ENCODE data around the gene ADAR. TPM values are rescaled to one million over a fixed set of nuclear protein-coding genes. Genes with fewer than 3 reads are reported as not detected.

The ADAR gene
- total RNA-seq, 1 experiment from 2014 or later: 221 TPM

- TF ChIP-seq FOXK1 (CRISPR knock-in tag; IDR thresholded peaks at IDR 0.05): peak; percentile 95
- TF ChIP-seq SP1 (CRISPR knock-in tag; conservative IDR thresholded peaks at IDR 0.05): peak; percentile 93
- peak; percentile 78; the same call in 1 of the 2 replicates for TF ChIP-seq NR2C2 (CRISPR knock-in tag; IDR thresholded peaks at IDR 0.05)
- no peak for TF ChIP-seq ATF3 (CRISPR knock-in tag; conservative IDR thresholded peaks at IDR 0.05)
These were observed 40.4 kb downstream of the ADAR start, which contains the start of gene CHRNB2 (continued) for GRCh38 chr1:154567386-154568156.

- ChIA-PET CTCF (no interaction called here), POLR2A (interaction anchor here (2.3 kb wide), 1 partner anchor 20 kb away, joined by 5 read pairs; no protein-coding TSS in a partner anchor)
- TF ChIP-seq PRRX2 (CRISPR knock-in tag; IDR thresholded peaks at IDR 0.05): no peak
- TF ChIP-seq FOXK1 (CRISPR knock-in tag; IDR thresholded peaks at IDR 0.05): no peak
- no peak for TF ChIP-seq ZMAT4 (CRISPR knock-in tag; IDR thresholded peaks at IDR 0.05)
- TF ChIP-seq SOX15 (CRISPR knock-in tag; IDR thresholded peaks at IDR 0.05): no peak
- TF ChIP-seq ATF6 (CRISPR knock-in tag; IDR thresholded peaks at IDR 0.05): no peak
- TF ChIP-seq IRF1 (CRISPR knock-in tag; IDR thresholded peaks at IDR 0.05): no peak
- no peak for TF ChIP-seq E2F1 (CRISPR knock-in tag; IDR thresholded peaks at IDR 0.05)
- TF ChIP-seq KAT7 (CRISPR knock-in tag; IDR thresholded peaks at IDR 0.05; ENCODE audit: borderline replicate concordance): no peak
- H3K4me1 Mint-ChIP-seq: peaks cover 19% of the 10 kb centered on the region
- H3K9me3 Mint-ChIP-seq: no peaks in the 10 kb centered on the region
- peaks cover 22% of the 10 kb centered on the region for H3K27me3 Mint-ChIP-seq (ENCODE audit: low read depth)
- DNase-seq (ENCODE audit: low spot score) (no peak), ATAC-seq (no peak)
- H3K4me3 Mint-ChIP-seq: no peak overlapping the region
- H3K36me3 Mint-ChIP-seq: no peaks in the 10 kb centered on the region
- H3K27ac Mint-ChIP-seq: no peak overlapping the region
These were observed 42.1 kb downstream of the ADAR start for GRCh38 chr1:154565876-154566275.

GRCh38 chr1:154559466-154560044, 48.4 kb downstream of the ADAR start:
- DNase-seq (ENCODE audit: low spot score): peak; percentile 89
- peak overlapping the region; percentile 87 for H3K27ac Mint-ChIP-seq
- POLR2A ChIA-PET: interaction anchor here (0.6 to 1.0 kb wide), 2 partner anchors 8 to 52 kb away, joined by 3 to 8 read pairs; partner anchors contain the start of gene CHRNB2
- H3K4me1 Mint-ChIP-seq: peaks cover 28% of the 10 kb centered on the region
- TF ChIP-seq CTCF (IDR thresholded peaks at IDR 0.05) (peak; percentile 78), ZNF396 (CRISPR knock-in tag; IDR thresholded peaks at IDR 0.05; ENCODE audit: borderline replicate concordance) (no peak)
- peaks cover 18% of the 10 kb centered on the region for H3K36me3 Mint-ChIP-seq
- H3K4me3 Mint-ChIP-seq: peak overlapping the region; percentile 67
- no peaks in the 10 kb centered on the region for H3K9me3 Mint-ChIP-seq
- CTCF ChIA-PET: interaction anchor here (0.6 to 2.2 kb wide), 53 partner anchors 9 to 608 kb away, joined by 3 to 26 read pairs (median 4); partner anchors contain the start of genes CHRNB2, KCNN3, PBXIP1 and PMVK
- no peaks in the 10 kb centered on the region for H3K27me3 Mint-ChIP-seq (ENCODE audit: low read depth)
- ATAC-seq: peak; percentile 78

Measured in WTC11 (cell line).